Nephron (organoid): Measurements from ENCODE around the gene PHIP.

Experiments
- H3K27ac Mint-ChIP-seq, 3 experiments: 2 replicates each; pipeline ENCODE4 v1.8.0; 2020; ENCODE audit warnings: mixed read lengths in 3 of 3, mild to moderate bottlenecking in 2 of 3, moderate library complexity in 1 of 3
- H3K27me3 Mint-ChIP-seq: 2 replicates; pipeline ENCODE4 v1.8.0; 2021; ENCODE audit warnings: low read depth, mild to moderate bottlenecking, moderate library complexity, mixed read lengths
- H3K36me3 Mint-ChIP-seq: 2 replicates; pipeline ENCODE4 v1.8.0; 2020; ENCODE audit warnings: low read depth, mixed read lengths
- H3K4me1 Mint-ChIP-seq: 2 replicates; pipeline ENCODE4 v1.8.0; 2020; ENCODE audit warnings: mixed read lengths
- H3K4me3 Mint-ChIP-seq, 3 experiments: 2 replicates each; pipeline ENCODE4 v1.8.0; 2020; ENCODE audit warnings: mild to moderate bottlenecking in 3 of 3, mixed read lengths in 3 of 3, moderate library complexity in 2 of 3
- H3K9me3 Mint-ChIP-seq: 2 replicates; pipeline ENCODE4 v1.8.0; 2020; ENCODE audit warnings: mixed read lengths
- CTCF ChIP-seq, 3 experiments: fragments of 200-600 bp; sonication (generic); IDR thresholded peaks; one replicate each; pipeline ENCODE4 v1.5.0; 2021; ENCODE audit warnings: antibody characterized with exemption in 3 of 3; ENCODE audit not compliant: unreplicated experiment in 3 of 3

The PHIP gene

DNA sequence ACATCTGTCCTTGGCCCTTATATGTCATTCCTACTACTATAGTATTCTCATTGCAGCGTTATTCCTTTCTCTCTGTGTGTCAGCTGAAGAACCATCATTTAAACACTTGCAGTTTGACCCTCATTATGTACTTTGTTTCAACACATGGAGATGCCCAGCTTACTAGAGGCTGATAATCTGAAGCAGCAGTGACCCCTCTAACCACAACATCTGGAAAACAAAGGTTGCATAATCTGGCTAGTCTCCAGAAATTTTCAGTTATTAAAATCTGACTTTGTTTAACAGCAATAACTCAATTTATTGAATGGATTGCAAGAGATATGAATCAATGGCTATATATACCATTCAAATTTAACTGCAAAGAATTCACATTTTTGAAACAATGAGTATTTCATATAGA lies 6.6 kb upstream of the PHIP start:
- no peak for TF ChIP-seq CTCF (IDR thresholded peaks at IDR 0.05; ENCODE audit: unreplicated experiment in 3 of 3)
- H3K27ac Mint-ChIP-seq: no peak overlapping the region
- peaks cover 2% of the 10 kb centered on the region for H3K4me1 Mint-ChIP-seq
- no peaks in the 10 kb centered on the region for H3K36me3 Mint-ChIP-seq
- no peak overlapping the region for H3K4me3 Mint-ChIP-seq
- no peaks in the 10 kb centered on the region for H3K9me3 Mint-ChIP-seq
- peaks cover 8% of the 10 kb centered on the region for H3K27me3 Mint-ChIP-seq

DNA sequence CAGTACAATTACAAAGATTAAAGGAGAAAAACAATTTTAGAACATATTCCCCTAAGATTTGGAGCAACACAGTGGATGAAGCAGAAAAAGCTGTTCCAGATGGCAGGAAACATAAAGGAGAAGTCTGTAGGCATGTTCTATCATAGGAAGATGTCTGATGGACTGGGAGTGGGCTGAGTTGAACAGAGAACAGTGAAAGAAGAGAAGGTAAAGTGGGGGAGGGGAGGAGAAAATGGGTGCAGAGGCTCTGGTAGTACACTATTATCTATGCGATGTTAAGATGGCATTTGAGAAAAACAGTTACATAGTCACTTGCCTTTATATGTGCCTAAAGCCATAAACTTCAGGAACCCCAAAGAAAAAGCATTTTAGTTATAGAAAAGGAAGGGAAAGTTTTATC lies 4.2 kb upstream of the PHIP start:
- TF ChIP-seq CTCF (IDR thresholded peaks at IDR 0.05; ENCODE audit: unreplicated experiment in 3 of 3): no peak
- H3K9me3 Mint-ChIP-seq: no peaks in the 10 kb centered on the region
- peaks cover 9% of the 10 kb centered on the region for H3K27me3 Mint-ChIP-seq
- H3K36me3 Mint-ChIP-seq: no peaks in the 10 kb centered on the region
- H3K27ac Mint-ChIP-seq: no peak overlapping the region
- no peak overlapping the region for H3K4me3 Mint-ChIP-seq
- peaks cover 5% of the 10 kb centered on the region for H3K4me1 Mint-ChIP-seq

GRCh38 chr6:79081663-79082062 lies 3.6 kb upstream of the PHIP start:
- H3K9me3 Mint-ChIP-seq: no peaks in the 10 kb centered on the region
- H3K27ac Mint-ChIP-seq: peak overlapping the region in 1 of 3 experiments; percentile 16
- H3K4me1 Mint-ChIP-seq: peaks cover 5% of the 10 kb centered on the region
- no peaks in the 10 kb centered on the region for H3K36me3 Mint-ChIP-seq
- peaks cover 9% of the 10 kb centered on the region for H3K27me3 Mint-ChIP-seq
- H3K4me3 Mint-ChIP-seq: peak overlapping the region in 2 of 3 experiments; percentile 33 to 46
- no peak for TF ChIP-seq CTCF (IDR thresholded peaks at IDR 0.05; ENCODE audit: unreplicated experiment in 3 of 3)

DNA sequence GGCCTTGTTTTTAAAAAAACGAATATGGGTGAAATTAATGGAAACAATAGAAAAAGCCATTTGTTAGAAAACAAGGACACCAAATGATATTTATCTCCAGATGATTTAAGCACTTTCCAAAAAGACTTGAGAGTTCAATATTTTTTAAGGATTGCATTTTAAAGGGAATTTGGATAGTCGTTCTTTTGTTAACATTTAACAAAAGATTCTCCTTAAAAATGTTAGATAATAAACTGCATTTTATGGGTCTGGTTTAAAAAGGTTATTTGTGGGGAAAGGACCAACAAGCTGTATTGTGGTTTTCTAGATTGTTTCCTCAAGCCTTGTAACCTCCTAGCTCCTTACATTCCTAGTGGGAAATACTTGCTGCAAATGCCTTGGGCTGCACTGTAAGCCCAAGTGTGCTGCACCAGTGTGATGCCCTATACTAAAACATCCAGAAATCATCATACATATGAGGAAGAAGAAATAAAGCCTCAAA lies 1.5 kb upstream of the PHIP start:
- H3K27ac Mint-ChIP-seq: peak overlapping the region; percentile 99 to 100 (median 99)
- TF ChIP-seq CTCF (IDR thresholded peaks at IDR 0.05; ENCODE audit: unreplicated experiment in 3 of 3): no peak
- peaks cover 2% of the 10 kb centered on the region for H3K36me3 Mint-ChIP-seq

GRCh38 chr6:79077715-79078074 lies 359 bp downstream of the PHIP start:
- H3K4me1 Mint-ChIP-seq: peaks cover 30% of the 10 kb centered on the region
- peak overlapping the region; percentile 99 to 100 (median 99) for H3K27ac Mint-ChIP-seq
- H3K4me3 Mint-ChIP-seq: peak overlapping the region; percentile 89 to 97 (median 96)
- no peak for TF ChIP-seq CTCF (IDR thresholded peaks at IDR 0.05; ENCODE audit: unreplicated experiment in 3 of 3)
- peaks cover 9% of the 10 kb centered on the region for H3K27me3 Mint-ChIP-seq
- peaks cover 9% of the 10 kb centered on the region for H3K36me3 Mint-ChIP-seq
- no peaks in the 10 kb centered on the region for H3K9me3 Mint-ChIP-seq

More for the DNA sequence above, 1.5 kb upstream of the PHIP start:
- Mint-ChIP-seq H3K4me1 (peaks cover 24% of the 10 kb centered on the region), H3K27me3 (peaks cover 9% of the 10 kb centered on the region), H3K9me3 (no peaks in the 10 kb centered on the region), H3K4me3 (peak overlapping the region; percentile 89 to 97 (median 96))
